HEK293T (cell line): ENCODE results near the gene ZNF83.
"Not testable (repeated sequence)": the region's sequence is repeated elsewhere in the genome, so short reads cannot be mapped to it uniquely, and the experiment has no call there.

ENCODE experiments used
- CTCF ChIA-PET: fragments of 350-600 bp; formaldehyde crosslinking; extraction: SDS; loops from one replicate; lab custom pipeline; 2021; ENCODE audit warnings: antibody characterized with exemption, inconsistent platforms; lab: Yijun Ruan, JAX
- POLR2A ChIA-PET: fragments of 350-600 bp; formaldehyde crosslinking; extraction: SDS; loops from one replicate; lab custom pipeline; 2020; ENCODE audit warnings: antibody characterized with exemption, inconsistent platforms; lab: Yijun Ruan, JAX
- DNase-seq: peaks from one replicate; pipeline ENCODE4 v3.0.0; 2012; ENCODE audit warnings: mixed read lengths; ENCODE audit errors: extremely low spot score
- ARNT ChIP-seq: fragments of 450-650 bp; IDR thresholded peaks from 2 replicates; pipeline ENCODE4 v1.6.1; 2017; ENCODE audit warnings: mild to moderate bottlenecking
- BHLHE40 ChIP-seq: fragments of 450-650 bp; IDR thresholded peaks from 2 replicates; pipeline ENCODE4 v1.6.1; 2016; ENCODE audit warnings: mild to moderate bottlenecking, moderate library complexity, borderline replicate concordance
- CTBP1 ChIP-seq: fragments of 450-650 bp; IDR thresholded peaks from 2 replicates; pipeline ENCODE4 v1.6.1; 2016; ENCODE audit warnings: borderline replicate concordance
- ELF4 ChIP-seq: fragments of 450-650 bp; IDR thresholded peaks from 2 replicates; pipeline ENCODE4 v1.6.1; 2017; ENCODE audit warnings: antibody characterized with exemption
- FOXA1 ChIP-seq: fragments of 450-650 bp; IDR thresholded peaks from 2 replicates; pipeline ENCODE4 v1.6.1; 2016; ENCODE audit warnings: mild to moderate bottlenecking
- FOXK2 ChIP-seq: fragments of 450-650 bp; IDR thresholded peaks from 2 replicates; pipeline ENCODE4 v1.6.1; 2016; ENCODE audit warnings: mild to moderate bottlenecking
- FOXM1 ChIP-seq: fragments of 450-650 bp; IDR thresholded peaks from 2 replicates; pipeline ENCODE4 v1.6.1; 2017; ENCODE audit warnings: mild to moderate bottlenecking, borderline replicate concordance
- HDGF ChIP-seq: fragments of 450-650 bp; IDR thresholded peaks from 2 replicates; pipeline ENCODE4 v1.6.1; 2017; ENCODE audit warnings: antibody characterized with exemption, borderline replicate concordance
- L3MBTL2 ChIP-seq: fragments of 450-650 bp; conservative IDR thresholded peaks from 2 replicates; pipeline ENCODE4 v1.6.1; 2016; ENCODE audit warnings: mild to moderate bottlenecking
- LEF1 ChIP-seq: fragments of 450-650 bp; IDR thresholded peaks from 2 replicates; pipeline ENCODE4 v1.6.1; 2017; ENCODE audit warnings: mild to moderate bottlenecking, borderline replicate concordance
- NFRKB ChIP-seq: fragments of 450-650 bp; IDR thresholded peaks from 2 replicates; pipeline ENCODE4 v1.6.1; 2016; ENCODE audit warnings: mild to moderate bottlenecking, moderate library complexity
- SP1 ChIP-seq: fragments of 450-650 bp; IDR thresholded peaks from 2 replicates; pipeline ENCODE4 v1.6.1; 2017
- SUZ12 ChIP-seq: fragments of 450-650 bp; IDR thresholded peaks from 2 replicates; pipeline ENCODE4 v1.6.1; 2016; ENCODE audit warnings: mild to moderate bottlenecking
- TARDBP ChIP-seq: fragments of 450-650 bp; IDR thresholded peaks from 2 replicates; pipeline ENCODE4 v1.6.1; 2016
- ZNF384 ChIP-seq: fragments of 450-650 bp; IDR thresholded peaks from 2 replicates; pipeline ENCODE4 v1.6.1; 2016
- TF ChIP-seq, protein P1 (sequence below): fragments of 450-650 bp; IDR thresholded peaks from 2 replicates; pipeline ENCODE4 v1.6.1; 2016

ZNF83 gene

DNA sequence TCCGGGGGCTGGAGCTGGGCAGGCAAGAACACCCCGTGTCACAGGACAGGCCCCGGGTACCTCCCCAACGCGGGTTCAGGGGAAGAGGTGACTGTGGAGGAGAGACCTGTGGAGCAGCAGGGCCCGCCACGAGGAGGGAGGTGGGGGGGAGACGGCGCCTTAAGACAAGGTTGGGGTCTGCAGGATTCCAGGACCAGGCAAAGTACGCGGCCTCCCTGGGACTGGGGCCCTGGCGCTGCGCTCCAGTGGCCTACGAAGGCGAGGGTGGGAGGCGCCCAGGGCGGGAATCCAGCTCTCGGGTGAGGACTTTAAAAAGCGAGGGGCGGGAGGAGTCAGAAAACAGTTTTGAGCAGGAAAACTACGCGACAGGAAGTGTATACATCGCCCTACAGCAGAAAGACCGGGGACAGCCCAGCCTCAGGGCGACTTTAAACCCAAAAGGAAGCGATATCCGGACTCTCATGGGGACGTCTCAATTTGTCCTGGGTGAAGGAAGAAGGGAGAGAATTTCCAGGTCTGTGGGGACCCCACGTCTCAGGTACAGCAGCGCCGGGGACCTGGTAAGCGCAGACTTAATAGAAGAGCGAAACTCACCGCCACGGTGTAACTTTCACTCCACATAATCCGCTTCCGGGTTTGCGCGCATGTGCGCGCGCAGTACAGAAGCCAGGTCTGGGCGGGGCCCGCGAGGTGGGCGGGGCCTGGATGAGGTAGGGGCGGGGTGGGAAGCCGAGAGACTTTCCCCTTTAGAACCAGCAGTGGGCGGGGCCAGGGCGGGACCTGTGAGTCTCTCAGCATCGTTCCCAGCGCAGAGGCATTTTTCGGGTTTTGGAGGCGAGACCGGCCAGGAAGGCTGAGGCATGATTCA lies at the start of gene ZNF83:
ZNF83 (minus strand) TSS at position 638 of the 868 bp plus-strand sequence.
- TF ChIP-seq TARDBP (no peak), ARNT (no peak), LEF1 (no peak), HDGF (no peak), SUZ12 (no peak), L3MBTL2 (no peak), BHLHE40 (no peak), FOXK2 (no peak), FOXA1 (no peak)
- DNase-seq: peak; percentile 80
- POLR2A ChIA-PET: no interaction called here
- CTCF ChIA-PET: no interaction called here

DNA sequence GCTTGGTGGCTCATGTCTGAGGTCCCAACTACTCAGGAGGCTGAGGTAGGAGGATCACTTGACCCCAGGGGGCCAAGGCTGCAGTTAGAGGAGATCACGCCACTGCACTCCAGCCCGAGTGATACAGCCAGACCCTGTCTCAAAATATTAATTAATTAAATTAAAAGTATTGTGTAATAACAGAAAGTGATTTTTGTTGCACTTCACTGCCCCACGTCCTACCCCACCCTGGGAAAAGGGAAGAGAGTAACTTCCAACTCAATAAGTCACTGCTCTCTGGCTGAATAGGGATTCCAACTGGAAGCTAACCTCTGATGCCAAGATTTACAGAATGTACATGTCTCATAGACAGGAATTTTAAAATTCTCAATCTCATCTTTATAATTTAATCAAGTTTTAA lies 49.5 kb upstream of the ZNF83 start:
- TF ChIP-seq, protein P1, sequence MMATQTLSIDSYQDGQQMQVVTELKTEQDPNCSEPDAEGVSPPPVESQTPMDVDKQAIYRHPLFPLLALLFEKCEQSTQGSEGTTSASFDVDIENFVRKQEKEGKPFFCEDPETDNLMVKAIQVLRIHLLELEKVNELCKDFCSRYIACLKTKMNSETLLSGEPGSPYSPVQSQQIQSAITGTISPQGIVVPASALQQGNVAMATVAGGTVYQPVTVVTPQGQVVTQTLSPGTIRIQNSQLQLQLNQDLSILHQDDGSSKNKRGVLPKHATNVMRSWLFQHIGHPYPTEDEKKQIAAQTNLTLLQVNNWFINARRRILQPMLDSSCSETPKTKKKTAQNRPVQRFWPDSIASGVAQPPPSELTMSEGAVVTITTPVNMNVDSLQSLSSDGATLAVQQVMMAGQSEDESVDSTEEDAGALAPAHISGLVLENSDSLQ: no peak
- TF ChIP-seq BHLHE40: no peak
- TF ChIP-seq CTBP1: no peak
- no peak for TF ChIP-seq FOXA1
- no peak for TF ChIP-seq FOXK2
- no peak for TF ChIP-seq ARNT
- TF ChIP-seq TARDBP: no peak
- no peak for TF ChIP-seq HDGF
- TF ChIP-seq L3MBTL2: no peak
- TF ChIP-seq FOXM1: no peak
- no peak for TF ChIP-seq NFRKB
- TF ChIP-seq ZNF384: no peak
- no peak for TF ChIP-seq SUZ12
- no peak for TF ChIP-seq LEF1
- CTCF ChIA-PET: no interaction called here
- POLR2A ChIA-PET: no interaction called here
- DNase-seq: no peak

DNA sequence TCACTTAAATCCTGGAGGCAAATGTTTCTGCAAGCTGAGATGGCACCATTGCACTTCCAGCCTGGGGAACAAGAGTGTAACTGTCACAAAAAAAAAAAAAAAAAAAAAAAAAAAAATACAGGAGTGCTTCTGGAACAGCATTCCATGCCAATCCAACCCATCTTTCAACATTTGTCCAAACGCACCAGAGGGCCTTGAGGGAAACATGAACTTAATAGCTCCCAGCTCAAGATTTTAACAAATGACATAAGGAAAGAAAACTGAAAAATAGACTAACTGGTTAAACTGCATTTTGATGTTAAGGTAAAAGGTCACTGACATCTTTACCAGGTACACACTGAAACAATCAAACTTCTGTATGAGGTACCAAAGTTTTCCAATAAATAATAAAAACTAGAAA lies 47.7 kb upstream of the ZNF83 start:
- TF ChIP-seq SP1 (no peak), FOXA1 (no peak), TARDBP (no peak), SUZ12 (no peak), ELF4 (no peak), CTBP1 (no peak), LEF1 (no peak), ZNF384 (no peak), BHLHE40 (no peak), FOXM1 (no peak), HDGF (no peak), FOXK2 (no peak), L3MBTL2 (no peak), ARNT (no peak), NFRKB (no peak)
- TF ChIP-seq, protein P1: no peak
- ChIA-PET CTCF (interaction anchor here (0.5 to 0.7 kb wide), 2 partner anchors 18 to 24 kb away, joined by 3 to 4 read pairs; no protein-coding TSS in a partner anchor), POLR2A (no interaction called here)
- no peak for DNase-seq

DNA sequence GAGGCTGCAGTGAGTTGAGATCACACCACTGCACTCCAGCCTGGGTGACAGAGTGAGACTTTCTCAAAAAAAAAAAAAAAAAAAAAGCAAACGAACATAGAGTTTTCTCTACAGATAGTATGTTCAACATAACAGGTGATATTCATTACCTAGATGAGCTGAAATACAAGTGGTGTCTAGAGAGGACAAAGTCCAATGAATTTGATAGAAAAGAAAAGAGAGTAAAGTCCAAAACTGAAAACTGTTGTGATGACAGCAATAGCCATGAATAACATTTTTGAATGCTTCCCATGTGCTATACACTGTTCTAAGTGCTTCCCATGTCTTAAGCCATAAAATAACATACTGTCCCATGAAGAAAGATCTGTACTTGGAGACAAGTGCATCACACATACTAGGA lies 43.1 kb upstream of the ZNF83 start:
- CTCF ChIA-PET: not testable (repeated sequence)

DNA sequence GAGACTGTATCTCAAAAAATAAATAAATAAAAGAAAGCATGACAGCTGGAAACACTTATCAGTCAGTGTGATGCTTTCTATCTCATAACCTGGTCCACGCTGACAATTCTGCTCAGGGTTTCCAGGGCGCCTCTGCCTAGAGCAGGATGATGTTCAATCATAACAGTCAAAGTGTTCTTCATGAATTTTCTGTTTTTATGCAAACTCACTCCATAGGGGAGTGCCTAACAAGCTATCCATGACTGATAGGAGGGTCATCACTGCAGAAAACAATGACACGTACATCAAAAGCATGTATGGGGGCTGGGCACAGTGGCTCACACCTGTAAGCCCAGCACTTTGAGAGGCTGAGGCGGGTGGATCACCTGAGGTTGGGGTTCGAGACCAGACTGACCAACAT lies 41.4 kb upstream of the ZNF83 start:
- CTCF ChIA-PET: no interaction called here
- POLR2A ChIA-PET: no interaction called here
- TF ChIP-seq TARDBP (no peak), FOXK2 (no peak), LEF1 (no peak), SUZ12 (no peak), BHLHE40 (no peak), ARNT (no peak), HDGF (no peak), NFRKB (no peak), L3MBTL2 (no peak), CTBP1 (no peak), SP1 (no peak), FOXM1 (no peak), ZNF384 (no peak), FOXA1 (no peak), ELF4 (no peak)
- TF ChIP-seq, protein P1: no peak
- DNase-seq: no peak

More for the DNA sequence above, 43.1 kb upstream of the ZNF83 start:
- DNase-seq, POLR2A ChIA-PET: not testable (repeated sequence)

DNA sequence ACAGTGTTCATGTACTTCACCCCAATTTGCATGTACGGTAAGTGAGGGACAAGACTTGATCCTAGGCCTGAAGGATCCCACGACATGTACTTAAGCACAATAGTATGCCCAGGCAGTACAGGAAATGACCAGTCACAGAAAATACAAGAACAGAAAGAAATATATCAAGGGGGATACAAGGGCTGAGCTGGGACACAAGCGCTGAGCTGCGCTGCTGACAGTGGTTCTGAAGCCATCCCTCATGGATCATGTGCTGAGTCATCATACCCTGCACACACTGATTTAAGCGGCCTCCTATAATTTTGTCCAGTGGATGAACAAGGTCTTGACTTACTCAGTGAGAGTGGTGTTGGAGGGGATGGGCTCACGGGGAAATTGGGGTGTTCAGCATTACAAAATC lies 37.1 kb upstream of the ZNF83 start:
- DNase-seq, CTCF ChIA-PET, POLR2A ChIA-PET: not testable (repeated sequence)
